CD14-positive monocyte (primary cell): Measurements from ENCODE around the gene LRPAP1. TPM values are rescaled to one million over a fixed set of nuclear protein-coding genes. Genes with fewer than 3 reads are reported as not detected.

Experiments used
- DNase-seq, 3 donors: peaks; one replicate each; pipeline ENCODE4 v3.0.0-alpha.2; 2011 to 2022
- H2AFZ ChIP-seq: 2 replicates; pipeline ENCODE4 v1.6.0; 2012; ENCODE audit warnings: mild to moderate bottlenecking, low read depth, low read length, inconsistent platforms; ENCODE audit not compliant: insufficient read depth, poor library complexity, severe bottlenecking
- H3K27ac ChIP-seq, 2 donors: 1 replicate in 1 of 2; 2 replicates in 1 of 2; pipeline ENCODE4 v1.5.1; 2012 to 2013; ENCODE audit warnings: low read length in 2 of 2, control low read depth in 1 of 2, inconsistent platforms in 1 of 2, low read depth in 1 of 2, mild to moderate bottlenecking in 1 of 2
- H3K27me3 ChIP-seq, 2 donors: one replicate each; pipeline versions ENCODE4 v1.6.0 to v1.6.1; 2011 to 2013; ENCODE audit warnings: low read length in 2 of 2; ENCODE audit not compliant: control insufficient read depth in 2 of 2, insufficient read depth in 2 of 2
- H3K36me3 ChIP-seq, 2 donors: replicated peaks in 1 of 2; 1 replicate in 1 of 2; 2 replicates in 1 of 2; pipeline versions ENCODE4 v1.5.1 to v1.6.1; 2012 to 2013; ENCODE audit warnings: low read length in 2 of 2, control low read depth in 1 of 2, inconsistent platforms in 1 of 2, mild to moderate bottlenecking in 1 of 2; ENCODE audit not compliant: insufficient read depth in 2 of 2, control insufficient read depth in 1 of 2
- H3K4me1 ChIP-seq, 2 donors: 1 replicate in 1 of 2; 2 replicates in 1 of 2; pipeline versions ENCODE4 v1.5.1 to v1.6.1; 2012 to 2013; ENCODE audit warnings: low read length in 2 of 2, control low read depth in 1 of 2, inconsistent platforms in 1 of 2, mild to moderate bottlenecking in 1 of 2, moderate library complexity in 1 of 2; ENCODE audit not compliant: insufficient read depth in 2 of 2, control insufficient read depth in 1 of 2
- H3K4me2 ChIP-seq: replicated peaks from 2 replicates; pipeline ENCODE3; 2012; ENCODE audit warnings: low read length, moderate library complexity, mild to moderate bottlenecking; ENCODE audit not compliant: poor library complexity, severe bottlenecking; ENCODE audit errors: extremely low read depth
- H3K4me3 ChIP-seq, 3 experiments: fragments of 200-600 bp in 1 of 3; sonication (generic) in 1 of 3; replicated peaks in 1 of 3; 1 replicate in 2 of 3; 2 replicates in 1 of 3; pipeline ENCODE4 v1.5.1; 2011 to 2013; ENCODE audit warnings: low read length in 3 of 3, mild to moderate bottlenecking in 3 of 3, control low read depth in 2 of 3, low read depth in 2 of 3, inconsistent platforms in 1 of 3, moderate library complexity in 1 of 3
- H3K79me2 ChIP-seq: 2 replicates; pipeline ENCODE4 v1.6.0; 2012; ENCODE audit warnings: mild to moderate bottlenecking, control low read depth, inconsistent platforms, low read length, moderate library complexity; ENCODE audit not compliant: insufficient read depth
- H3K9ac ChIP-seq: 2 replicates; pipeline ENCODE4 v1.6.0; 2017; ENCODE audit warnings: low read length, mild to moderate bottlenecking; ENCODE audit not compliant: insufficient read depth, poor library complexity, severe bottlenecking
- H3K9me3 ChIP-seq, 2 donors: replicated peaks in 1 of 2; 1 replicate in 1 of 2; 2 replicates in 1 of 2; pipeline versions ENCODE4 v1.5.1 to v1.6.1; 2012 to 2013; ENCODE audit warnings: low read length in 2 of 2, control low read depth in 1 of 2; ENCODE audit not compliant: control insufficient read depth in 1 of 2, insufficient read depth in 1 of 2
- H4K20me1 ChIP-seq: 2 replicates; pipeline ENCODE4 v1.6.0; 2012; ENCODE audit warnings: mild to moderate bottlenecking, low read length, control low read depth, moderate library complexity; ENCODE audit not compliant: insufficient read depth
- H3K27ac Mint-ChIP-seq, 7 donors: one replicate each; pipeline ENCODE4 v1.8.0; 2020; ENCODE audit warnings: mild to moderate bottlenecking in 7 of 7, mixed read lengths in 7 of 7, moderate library complexity in 6 of 7, inconsistent platforms in 2 of 7
- H3K27me3 Mint-ChIP-seq, 3 donors: one replicate each; pipeline ENCODE4 v1.8.0; 2021 to 2022; ENCODE audit warnings: low read depth in 3 of 3, mild to moderate bottlenecking in 3 of 3, mixed read lengths in 3 of 3, moderate library complexity in 3 of 3, inconsistent platforms in 1 of 3
- H3K36me3 Mint-ChIP-seq, 2 donors: one replicate each; pipeline ENCODE4 v1.8.0; 2020; ENCODE audit warnings: mixed read lengths in 2 of 2, inconsistent platforms in 1 of 2, mild to moderate bottlenecking in 1 of 2
- H3K4me1 Mint-ChIP-seq: one replicate; pipeline ENCODE4 v1.8.0; 2020; ENCODE audit warnings: mild to moderate bottlenecking, mixed read lengths
- H3K4me3 Mint-ChIP-seq, 2 donors: one replicate each; pipeline ENCODE4 v1.8.0; 2020; ENCODE audit warnings: mild to moderate bottlenecking in 2 of 2, mixed read lengths in 2 of 2, moderate library complexity in 1 of 2
- H3K9me3 Mint-ChIP-seq, 7 donors: one replicate each; pipeline ENCODE4 v1.8.0; 2020 to 2022; ENCODE audit warnings: mixed read lengths in 7 of 7, mild to moderate bottlenecking in 6 of 7, moderate library complexity in 6 of 7, inconsistent platforms in 2 of 7
- CTCF ChIP-seq: fragments of 200-600 bp; IDR thresholded peaks from one replicate; pipeline ENCODE4 v1.8.0; 2022; ENCODE audit warnings: antibody characterized with exemption, mild to moderate bottlenecking
- WGBS: methylation state at CpG from one replicate; pipeline ENCODE4 v1.1.5; 2013; ENCODE audit warnings: missing lambda C conversion rate; ENCODE audit not compliant: insufficient coverage; 5-methylcytosine and 5-hydroxymethylcytosine counted together
- intact Hi-C, 2 donors: fragments of 100-400 bp; cut with micrococcal nuclease; formaldehyde crosslinking; loops; one replicate each; pipeline versions ENCODE4 v1.15.0 to v1.15.1; 2023
- polyA plus RNA-seq, 3 donors: library from polyadenylated mRNA; depleted of rRNA in 1 of 3; unstranded in 2 of 3; stranded (reverse) in 1 of 3; fragments of 300-500 nt in 2 of 3; fragments of >200 nt in 1 of 3; fragmentation: Illumina TruSeq in 2 of 3; gene quantifications; 1 replicate in 2 of 3; 2 replicates in 1 of 3; pipeline ENCODE4 v1.2.3, GENCODE V29; 2012 to 2021

Gene LRPAP1
- polyA plus RNA-seq, 3 donors, result 169 to 204 (median 180) TPM

GRCh38 chr4:3519468-3520264 lies 12.6 kb downstream of the LRPAP1 start:
- H3K9me3 Mint-ChIP-seq, result peaks cover 0 to 2% (median 0%) of the 10 kb centered on the region in 7 donors
- Histone ChIP-seq H3K9me3 (no peaks in the 10 kb centered on the region), H3K27ac (no peak overlapping the region), H4K20me1 (peaks cover 75% of the 10 kb centered on the region), H3K4me2 (no peak overlapping the region), H3K9ac (no peak overlapping the region), H3K4me1 (no peaks in the 10 kb centered on the region), H2AFZ (no peak overlapping the region), H3K79me2 (peaks cover 26% of the 10 kb centered on the region), H3K36me3 (peaks cover 97 to 98% of the 10 kb centered on the region in 2 donors), H3K27me3 (no peaks in the 10 kb centered on the region), H3K4me3 (no peak overlapping the region)
- no peak for DNase-seq
- H3K27me3 Mint-ChIP-seq, result no peaks in the 10 kb centered on the region
- peak overlapping the region in 1 of 7 donors; percentile 60 for H3K27ac Mint-ChIP-seq
- no peak for TF ChIP-seq CTCF
- peaks cover 83 to 97% of the 10 kb centered on the region in 2 donors for H3K36me3 Mint-ChIP-seq
- H3K4me1 Mint-ChIP-seq, result no peaks in the 10 kb centered on the region
- WGBS, result 98% methylated on average over 23 of the region's 23 CpGs
- no peak overlapping the region for H3K4me3 Mint-ChIP-seq
- intact Hi-C loops, result no loop called here

GRCh38 chr4:3518941-3519340 lies 13.3 kb downstream of the LRPAP1 start:
- H3K27ac ChIP-seq, result no peak overlapping the region
- H3K4me2 ChIP-seq, result no peak overlapping the region
- no peak overlapping the region for H3K9ac ChIP-seq
- no peak for TF ChIP-seq CTCF
- Mint-ChIP-seq H3K4me3 (no peak overlapping the region), H3K9me3 (peaks cover 0 to 2% (median 0%) of the 10 kb centered on the region in 7 donors), H3K4me1 (no peaks in the 10 kb centered on the region), H3K36me3 (peaks cover 81 to 96% of the 10 kb centered on the region in 2 donors), H3K27ac (no peak overlapping the region), H3K27me3 (no peaks in the 10 kb centered on the region)
- peaks cover 97 to 98% of the 10 kb centered on the region in 2 donors for H3K36me3 ChIP-seq
- no peaks in the 10 kb centered on the region for H3K4me1 ChIP-seq
- intact Hi-C loops, result no loop called here
- DNase-seq, result no peak
- H3K4me3 ChIP-seq, result no peak overlapping the region
- over 99% methylated on average over 13 of the region's 18 CpGs for WGBS
- no peaks in the 10 kb centered on the region for H3K9me3 ChIP-seq
- peaks cover 75% of the 10 kb centered on the region for H4K20me1 ChIP-seq
- H3K27me3 ChIP-seq, result no peaks in the 10 kb centered on the region
- no peak overlapping the region for H2AFZ ChIP-seq
- H3K79me2 ChIP-seq, result peaks cover 18% of the 10 kb centered on the region
